OCI-LY3 (cell line): Measurements from ENCODE around the gene TYMP.

Experiments used
- CTCF ChIP-seq: fragments of 200-600, 300-600 bp; sonication (generic); IDR thresholded peaks from 2 replicates; pipeline ENCODE4 v1.5.1; 2014; ENCODE audit warnings: antibody characterized with exemption, low read length, low read depth
- EZH2phosphoT487 ChIP-seq: fragments of 200-600 bp; shearing (Covaris generic); IDR thresholded peaks from 2 replicates; pipeline ENCODE4 v1.6.1; 2018; ENCODE audit warnings: antibody characterized with exemption, mixed run types, low read depth

- no peak for TF ChIP-seq EZH2phosphoT487
- no peak for TF ChIP-seq CTCF
Observed at GRCh38 chr22:50488006-50488677, 41.7 kb downstream of the TYMP start.
